H7 (cell line): ENCODE results near the gene PKN1. TPM values are rescaled to one million over a fixed set of nuclear protein-coding genes. Genes with fewer than 3 reads are reported as not detected.
"Not testable (repeated sequence)": the region's sequence is repeated elsewhere in the genome, so short reads cannot be mapped to it uniquely, and the experiment has no call there.

Experiments used
- DNase-seq: peaks from one replicate; pipeline ENCODE4 v3.0.0; 2012
- H3K27me3 ChIP-seq: 2 replicates; pipeline ENCODE4 v1.6.0; 2011; ENCODE audit warnings: mild to moderate bottlenecking, low read length; ENCODE audit not compliant: control insufficient read depth, insufficient read depth
- H3K36me3 ChIP-seq: replicated peaks from 2 replicates; pipeline ENCODE4 v1.5.1; 2011; ENCODE audit warnings: low read length; ENCODE audit not compliant: control insufficient read depth, insufficient read depth
- H3K4me3 ChIP-seq: 2 replicates; pipeline ENCODE4 v1.5.1; 2011; ENCODE audit warnings: low read depth, mild to moderate bottlenecking, control low read depth, low read length, moderate library complexity; ENCODE audit not compliant: insufficient read depth
- total RNA-seq: library from RNA; depleted of rRNA; stranded (reverse); fragments of >200 nt; shearing (Covaris generic); gene quantifications from 2 replicates; pipeline ENCODE4 v1.2.3, GENCODE V29; 2014; rRNA removed

The PKN1 gene
- total RNA-seq: 108 and 127 TPM in 2 replicates

- Histone ChIP-seq H3K4me3 (peak within 1 kb of the TSS; percentile 73), H3K36me3 (no peaks in the 10 kb centered on the region; the same call in 1 of the 2 replicates), H3K27me3 (peaks cover 3% of the 10 kb centered on the region)
- DNase-seq: peak; percentile 98
These were observed at the start of gene PKN1 for GRCh38 chr19:14432791-14433553. Gene PKN1 (plus strand): TSS chr19:14433306. CDS start chr19:14433522, 216 bp downstream.

- H3K27me3 ChIP-seq: no peaks in the 10 kb centered on the region
- no peaks in the 10 kb centered on the region for H3K36me3 ChIP-seq
- DNase-seq: peak; percentile 46
- no peak overlapping the region for H3K4me3 ChIP-seq
These were observed 49.2 kb upstream of the PKN1 start for GRCh38 chr19:14383661-14384555.

- Histone ChIP-seq H3K4me3 (no peak overlapping the region), H3K27me3 (no peaks in the 10 kb centered on the region), H3K36me3 (no peaks in the 10 kb centered on the region)
- DNase-seq: peak; percentile 4
These were observed 47.6 kb upstream of the PKN1 start for GRCh38 chr19:14385492-14385891.

- DNase-seq: no peak
- peaks cover 1% of the 10 kb centered on the region; the same call in 1 of the 2 replicates for H3K36me3 ChIP-seq
- no peaks in the 10 kb centered on the region for H3K27me3 ChIP-seq
- no peak overlapping the region for H3K4me3 ChIP-seq
These were observed 42.6 kb upstream of the PKN1 start for GRCh38 chr19:14390548-14390947.

- no peak for DNase-seq
- Histone ChIP-seq H3K36me3 (peaks cover 1% of the 10 kb centered on the region; the same call in 1 of the 2 replicates), H3K27me3 (no peaks in the 10 kb centered on the region), H3K4me3 (no peak overlapping the region)
These were observed 41.8 kb upstream of the PKN1 start for GRCh38 chr19:14391156-14391821.

- no peak overlapping the region for H3K4me3 ChIP-seq
- DNase-seq: peak; percentile 59
These were observed 39.8 kb upstream of the PKN1 start for GRCh38 chr19:14393329-14393728.

GRCh38 chr19:14394167-14394566 is 38.9 kb upstream of the PKN1 start:
- Histone ChIP-seq H3K4me3 (no peak overlapping the region), H3K27me3 (no peaks in the 10 kb centered on the region), H3K36me3 (peaks cover 1% of the 10 kb centered on the region; the same call in 1 of the 2 replicates)
- DNase-seq: peak; percentile 20

More at GRCh38 chr19:14393329-14393728, 39.8 kb upstream of the PKN1 start:
- no peaks in the 10 kb centered on the region for H3K27me3 ChIP-seq
- H3K36me3 ChIP-seq: peaks cover 1% of the 10 kb centered on the region; the same call in 1 of the 2 replicates

GRCh38 chr19:14395262-14395661 is 37.8 kb upstream of the PKN1 start:
- no peak overlapping the region for H3K4me3 ChIP-seq
- no peak for DNase-seq
- no peaks in the 10 kb centered on the region for H3K27me3 ChIP-seq
- peaks cover 1% of the 10 kb centered on the region; the same call in 1 of the 2 replicates for H3K36me3 ChIP-seq

- DNase-seq: no peak
- H3K36me3 ChIP-seq: peaks cover 1% of the 10 kb centered on the region; the same call in 1 of the 2 replicates
- no peak overlapping the region for H3K4me3 ChIP-seq
- no peaks in the 10 kb centered on the region for H3K27me3 ChIP-seq
These were observed 37.3 kb upstream of the PKN1 start for GRCh38 chr19:14395710-14396336.

- H3K36me3 ChIP-seq, H3K27me3 ChIP-seq, DNase-seq, H3K4me3 ChIP-seq: not testable (repeated sequence)
These were observed 36.4 kb upstream of the PKN1 start for GRCh38 chr19:14396730-14397129.

- not testable (repeated sequence) for H3K4me3 ChIP-seq, DNase-seq, H3K27me3 ChIP-seq, H3K36me3 ChIP-seq
These were observed 35.9 kb upstream of the PKN1 start for GRCh38 chr19:14397168-14397567.

- Histone ChIP-seq H3K36me3 (no peaks in the 10 kb centered on the region; the same call in 1 of the 2 replicates), H3K27me3 (no peaks in the 10 kb centered on the region), H3K4me3 (no peak overlapping the region)
- peak; percentile 23 for DNase-seq
These were observed 32.1 kb upstream of the PKN1 start for GRCh38 chr19:14400951-14401431.

- DNase-seq: peak; percentile 28
- H3K4me3 ChIP-seq: no peak overlapping the region
- no peaks in the 10 kb centered on the region for H3K27me3 ChIP-seq
- H3K36me3 ChIP-seq: no peaks in the 10 kb centered on the region; the same call in 1 of the 2 replicates
These were observed 31.5 kb upstream of the PKN1 start for GRCh38 chr19:14401468-14402195.
